HUDEP-2 (cell line): ENCODE results near the gene NDC1.
A peak's percentile ranks its signal among the peaks of the same experiment; 100 is the strongest.
"Not testable (repeated sequence)": the region's sequence is repeated elsewhere in the genome, so short reads cannot be mapped to it uniquely, and the experiment has no call there.

Source experiments
- DNase-seq, 76 experiments: peaks; one replicate each; lab custom pipeline; 2025; ENCODE audit not compliant: unreplicated experiment in 76 of 76; lab: John Stamatoyannopoulos, UW

Gene NDC1, protein sequence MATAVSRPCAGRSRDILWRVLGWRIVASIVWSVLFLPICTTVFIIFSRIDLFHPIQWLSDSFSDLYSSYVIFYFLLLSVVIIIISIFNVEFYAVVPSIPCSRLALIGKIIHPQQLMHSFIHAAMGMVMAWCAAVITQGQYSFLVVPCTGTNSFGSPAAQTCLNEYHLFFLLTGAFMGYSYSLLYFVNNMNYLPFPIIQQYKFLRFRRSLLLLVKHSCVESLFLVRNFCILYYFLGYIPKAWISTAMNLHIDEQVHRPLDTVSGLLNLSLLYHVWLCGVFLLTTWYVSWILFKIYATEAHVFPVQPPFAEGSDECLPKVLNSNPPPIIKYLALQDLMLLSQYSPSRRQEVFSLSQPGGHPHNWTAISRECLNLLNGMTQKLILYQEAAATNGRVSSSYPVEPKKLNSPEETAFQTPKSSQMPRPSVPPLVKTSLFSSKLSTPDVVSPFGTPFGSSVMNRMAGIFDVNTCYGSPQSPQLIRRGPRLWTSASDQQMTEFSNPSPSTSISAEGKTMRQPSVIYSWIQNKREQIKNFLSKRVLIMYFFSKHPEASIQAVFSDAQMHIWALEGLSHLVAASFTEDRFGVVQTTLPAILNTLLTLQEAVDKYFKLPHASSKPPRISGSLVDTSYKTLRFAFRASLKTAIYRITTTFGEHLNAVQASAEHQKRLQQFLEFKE

DNA sequence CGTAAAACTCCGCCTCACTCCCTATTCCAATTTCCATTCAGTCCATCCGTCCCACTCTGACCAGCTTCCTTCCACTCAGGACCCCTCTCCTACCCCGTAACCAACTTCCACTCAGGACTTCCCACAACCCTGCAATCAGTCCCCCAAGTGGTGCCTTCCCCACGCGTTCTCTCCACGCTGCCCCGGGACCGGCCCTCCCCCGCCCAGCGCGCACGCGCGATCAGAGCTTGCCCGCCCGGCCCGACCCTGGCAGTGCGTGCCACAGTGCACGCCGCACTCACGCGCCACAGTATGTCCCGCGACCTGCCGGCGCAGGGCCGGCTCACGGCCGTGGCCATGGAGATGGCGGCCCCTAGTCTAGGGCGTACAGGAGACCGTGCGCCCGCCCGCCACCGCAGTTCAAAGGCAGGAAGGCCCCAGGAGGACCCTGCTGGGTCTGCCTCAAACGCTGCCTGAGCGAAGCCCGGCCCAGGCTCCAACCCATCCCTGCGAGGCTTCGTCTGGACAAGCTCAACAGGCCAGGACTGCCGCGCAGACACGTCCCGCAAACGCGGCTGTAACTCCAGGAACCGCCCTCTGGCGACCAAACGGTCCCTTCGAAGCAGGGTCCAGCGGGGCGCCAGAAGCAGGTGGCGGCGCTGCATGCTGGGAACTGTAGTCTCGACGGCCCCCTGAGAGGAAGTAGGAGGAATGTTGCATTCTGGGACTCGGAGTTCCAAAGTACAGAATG is at the start of gene NDC1:
Gene NDC1 (minus strand): TSS at position 373 of the 730 bp plus-strand sequence. CDS start 35 bp downstream, at position 338.
- peak; percentile 25 to 96 (median 86) for DNase-seq

DNA sequence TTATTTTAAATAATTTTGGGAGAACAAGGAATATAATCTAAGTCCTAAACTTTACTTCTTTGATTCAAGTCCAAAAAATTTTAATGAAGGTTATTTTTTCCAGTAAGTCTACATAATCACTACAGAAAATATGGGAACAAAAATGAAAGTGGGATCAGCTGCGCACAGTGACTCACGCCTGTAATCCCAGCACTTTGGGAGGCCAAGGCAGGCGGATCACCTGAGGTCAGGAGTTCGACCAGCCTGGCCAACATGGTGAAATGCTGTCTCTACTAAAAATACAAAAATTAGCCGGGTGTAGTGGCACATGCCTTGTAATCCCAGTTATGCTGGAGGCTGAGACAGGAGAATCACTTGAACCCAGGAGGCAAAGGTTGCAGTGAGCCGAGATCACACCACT is 45.5 kb upstream of the NDC1 start:
- not testable (repeated sequence) for DNase-seq

DNA sequence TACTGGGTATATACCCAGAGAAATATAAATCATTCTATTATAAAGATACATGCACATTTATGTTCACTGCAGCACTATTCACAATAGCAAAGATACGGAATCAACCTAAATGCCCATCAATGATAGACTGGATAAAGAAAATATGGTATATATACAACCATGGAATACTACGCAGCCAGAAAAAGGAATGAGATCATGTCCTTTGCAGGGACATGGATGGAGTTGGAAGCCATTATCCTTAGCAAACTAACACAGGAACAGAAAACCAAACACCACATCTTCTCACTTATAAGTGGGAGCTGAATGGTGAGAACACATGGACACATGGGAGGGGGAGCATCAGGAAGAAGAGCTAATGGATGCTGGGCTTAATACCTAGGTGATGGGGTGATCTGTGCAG is 43.8 kb upstream of the NDC1 start:
- DNase-seq, result not testable (repeated sequence)

DNA sequence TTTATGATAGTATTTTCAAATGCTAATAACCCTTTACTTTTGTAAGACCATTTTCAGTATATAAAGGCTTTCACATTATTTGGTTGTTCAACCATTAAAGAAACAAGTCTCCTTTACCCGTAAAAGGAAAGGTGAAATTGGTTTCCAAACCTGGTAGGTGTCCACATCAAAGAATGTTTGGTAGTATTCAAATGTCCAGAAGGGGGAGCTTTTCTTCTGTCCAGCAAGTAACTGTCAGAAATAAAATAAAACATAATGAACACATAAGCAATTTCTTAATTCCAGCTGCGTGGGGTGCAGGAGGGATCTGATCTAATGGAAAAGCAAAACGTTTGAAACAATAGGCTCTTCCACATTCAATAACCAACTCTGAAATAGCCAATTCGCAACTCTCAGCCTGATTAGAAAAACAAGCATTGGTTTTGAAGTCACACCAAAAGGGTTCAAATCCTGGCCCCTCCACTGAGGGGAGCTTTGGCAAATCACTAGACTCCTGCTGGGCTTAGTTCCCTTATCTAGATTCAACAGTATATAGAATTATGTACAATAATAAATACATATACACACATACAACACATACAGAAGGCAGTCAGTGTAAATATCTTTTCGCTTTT is 40.5 kb upstream of the NDC1 start:
- DNase-seq, result peak in 21 of 76 experiments; percentile 3 to 44 (median 21)

DNA sequence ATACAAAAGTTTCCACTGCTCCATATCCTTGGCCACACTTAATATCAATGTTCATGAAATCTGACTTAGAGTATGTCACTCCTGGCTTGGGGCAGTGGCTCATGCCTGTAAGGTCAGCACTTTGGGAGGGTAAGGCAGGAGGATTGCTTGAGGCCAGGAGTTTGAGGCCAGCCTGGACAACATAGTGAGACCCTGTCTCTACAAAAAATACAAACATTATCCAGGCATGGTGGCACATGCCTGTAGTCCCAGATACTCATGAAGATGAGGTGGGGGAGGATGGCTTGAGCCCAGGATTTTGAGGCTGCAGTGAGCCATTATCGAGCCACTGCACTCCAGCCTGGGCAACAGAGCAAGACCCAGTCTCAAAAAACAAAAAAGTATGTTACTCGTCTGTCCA is 37.1 kb upstream of the NDC1 start:
- not testable (repeated sequence) for DNase-seq

DNA sequence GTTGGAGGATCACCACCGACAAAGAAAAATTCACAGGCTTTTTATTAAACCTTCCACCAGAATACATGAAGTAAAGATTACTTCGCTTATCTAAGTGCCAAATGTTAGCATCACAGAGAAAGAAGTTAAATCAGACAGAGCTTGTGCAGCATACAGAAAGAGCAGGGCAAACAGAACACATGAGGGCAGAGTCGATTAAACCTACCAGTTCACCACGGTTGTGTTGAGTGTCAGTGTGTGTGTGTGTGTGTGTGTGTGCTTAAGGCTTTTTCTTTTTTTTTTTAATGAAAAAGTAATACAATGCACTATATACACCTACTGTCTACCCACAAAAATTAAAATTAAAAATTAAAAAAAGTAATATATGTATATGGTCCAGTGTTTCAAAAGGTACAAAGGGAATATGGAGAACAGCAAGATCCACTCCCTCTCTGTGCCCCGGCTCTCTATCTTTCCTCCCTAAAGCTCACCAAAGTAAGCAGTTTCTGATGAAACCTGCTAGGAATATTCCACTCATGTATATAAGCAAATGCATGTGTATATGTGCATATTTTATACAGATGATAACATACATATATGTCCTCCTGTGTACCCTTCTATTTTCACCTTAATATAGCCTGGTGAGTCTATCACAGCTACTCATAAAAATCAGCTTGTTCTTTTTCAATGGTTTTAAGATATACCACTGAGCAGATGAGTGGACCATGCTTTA is 33.8 kb upstream of the NDC1 start:
- DNase-seq, result no peak

DNA sequence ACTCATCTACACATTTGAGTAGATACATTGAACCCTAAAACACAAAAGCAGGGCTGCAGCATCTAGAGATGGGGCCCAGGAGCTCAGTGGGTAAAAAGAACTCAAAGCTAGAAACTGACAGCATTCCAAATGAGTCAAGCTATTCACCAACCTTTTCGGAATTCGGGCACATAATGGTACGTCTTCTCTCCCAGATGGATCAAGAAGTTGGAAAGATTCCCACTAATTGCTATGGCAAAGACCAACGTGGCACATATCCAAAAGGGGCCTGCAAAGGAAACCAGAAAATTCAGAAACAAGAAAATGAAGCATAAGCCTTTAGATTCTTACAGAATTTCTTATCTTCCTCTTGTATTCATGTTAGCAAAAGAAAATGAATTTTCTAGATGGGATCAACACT is 33.1 kb upstream of the NDC1 start:
- no peak for DNase-seq

DNA sequence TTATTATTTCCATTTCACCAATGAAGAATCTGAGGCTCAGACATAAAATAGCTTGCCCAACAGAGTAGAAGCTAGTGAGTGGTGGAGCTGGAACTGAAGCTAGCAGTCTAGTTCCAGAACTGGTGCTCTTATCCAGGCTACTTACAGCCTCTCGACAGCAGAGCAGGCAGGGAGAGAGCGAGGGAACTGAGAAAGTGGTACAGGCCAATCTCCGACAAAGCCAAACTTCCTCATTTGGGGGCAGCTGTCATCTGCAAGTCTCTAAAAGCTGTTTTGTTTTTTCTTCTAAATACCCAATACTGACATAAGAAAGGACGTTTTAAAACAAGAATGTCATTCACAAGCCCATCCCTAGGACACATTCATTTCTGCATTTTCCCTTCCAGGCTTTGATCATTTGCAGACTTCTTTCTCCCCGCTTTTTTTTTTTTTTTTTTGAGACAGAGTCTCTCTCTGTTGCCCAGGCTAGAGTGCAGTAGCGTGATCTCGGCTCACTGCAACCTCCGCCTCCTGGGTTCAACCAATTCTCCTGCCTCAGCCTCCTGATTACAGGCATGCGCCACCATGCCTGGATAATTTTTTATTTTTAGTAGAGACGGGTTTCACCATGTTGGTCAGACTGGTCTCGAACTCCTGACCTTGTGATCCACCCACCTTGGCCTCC is 31.5 kb upstream of the NDC1 start:
- no peak for DNase-seq

DNA sequence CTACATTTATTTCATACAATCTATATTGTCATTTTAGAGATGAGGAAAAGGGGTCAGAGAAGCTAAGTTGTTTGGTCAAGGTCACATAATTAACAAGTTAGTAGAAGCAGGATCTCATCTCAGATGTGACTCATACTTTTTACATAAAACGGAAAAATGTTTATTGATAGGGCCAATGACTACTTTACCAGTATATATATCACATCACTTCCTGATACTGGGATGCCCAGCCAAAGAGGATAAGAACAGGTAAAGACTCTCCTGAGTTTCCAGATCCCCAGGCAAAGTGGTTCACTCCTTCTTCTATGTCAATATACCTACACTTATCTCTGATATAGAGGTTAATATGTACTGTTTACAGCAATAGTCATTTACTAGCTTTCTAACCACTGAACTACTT is 30.5 kb upstream of the NDC1 start:
- no peak for DNase-seq

DNA sequence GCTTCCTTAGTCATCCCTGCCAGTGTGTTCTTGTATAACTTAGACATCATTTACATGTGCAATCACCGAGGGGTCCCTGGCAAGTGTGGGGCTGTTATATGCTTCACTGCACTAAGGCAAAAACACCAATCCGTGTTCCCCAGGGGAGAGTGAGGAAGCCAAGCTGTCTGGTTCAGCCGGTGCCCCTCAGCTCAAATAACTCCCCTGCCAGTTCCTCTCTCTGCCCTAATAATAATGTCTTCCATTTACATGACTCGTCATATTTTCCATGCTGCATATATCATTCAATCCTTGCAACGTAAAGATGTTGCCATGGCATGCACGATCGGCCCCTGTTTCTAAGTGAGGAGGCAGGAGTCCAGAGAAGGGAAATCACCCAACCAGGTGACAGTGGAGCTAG is 24.4 kb upstream of the NDC1 start:
- no peak for DNase-seq

DNA sequence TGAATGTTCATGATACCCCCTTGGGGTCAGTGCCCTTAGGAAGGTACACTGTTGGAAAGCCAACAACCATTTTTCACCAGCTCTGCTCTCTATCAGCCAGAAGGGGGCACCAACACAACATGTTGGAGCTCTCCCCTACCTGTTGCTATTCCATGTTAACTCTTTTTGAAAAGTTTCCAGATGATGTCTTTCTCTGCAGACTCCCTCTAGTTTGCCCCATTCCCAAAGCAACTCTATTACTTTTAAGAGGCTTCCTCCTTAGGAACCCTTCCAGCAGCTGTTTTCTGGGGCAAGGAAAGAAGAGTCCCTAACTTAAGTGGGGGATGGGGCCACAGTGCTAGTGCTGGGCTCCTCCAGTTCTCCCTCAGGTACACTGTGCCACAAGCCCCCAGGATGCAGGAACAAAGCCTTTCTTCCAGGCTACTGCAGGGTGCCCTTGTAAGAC is 22.9 kb upstream of the NDC1 start:
- peak in 31 of 76 experiments; percentile 4 to 55 (median 24) for DNase-seq

DNA sequence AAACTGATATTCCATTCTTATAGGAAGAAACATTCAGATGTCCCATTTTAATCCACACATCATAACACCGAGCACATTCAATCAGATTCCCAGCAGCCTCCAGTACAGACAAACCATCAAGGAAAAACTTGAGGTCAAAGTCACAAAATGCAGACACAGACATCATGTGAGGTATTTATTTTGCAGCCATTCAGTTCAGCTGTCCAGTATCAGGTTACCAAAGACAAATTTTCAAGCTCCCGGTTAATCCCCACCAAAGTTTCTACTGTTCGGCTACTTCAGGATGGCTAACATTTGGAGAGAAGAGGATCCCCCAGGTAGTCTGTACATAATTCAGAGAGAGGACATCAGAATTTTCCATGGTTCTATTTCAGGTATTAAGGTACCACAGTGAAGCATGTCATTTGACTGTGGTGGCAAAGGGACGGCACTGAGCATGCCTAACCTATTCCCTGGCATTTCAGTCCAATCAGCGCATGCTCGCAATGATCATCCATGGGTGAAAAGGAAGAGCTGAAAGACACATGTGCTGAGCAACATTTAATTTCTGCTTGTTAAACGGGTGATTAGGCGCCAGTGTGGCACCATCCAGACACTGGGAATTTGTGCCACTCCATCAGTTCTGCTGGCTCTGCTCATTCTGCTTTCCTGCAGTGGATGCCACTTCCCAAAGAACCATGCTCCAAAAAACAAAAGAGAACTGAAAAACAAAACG is 13.6 kb upstream of the NDC1 start:
- DNase-seq, result no peak

DNA sequence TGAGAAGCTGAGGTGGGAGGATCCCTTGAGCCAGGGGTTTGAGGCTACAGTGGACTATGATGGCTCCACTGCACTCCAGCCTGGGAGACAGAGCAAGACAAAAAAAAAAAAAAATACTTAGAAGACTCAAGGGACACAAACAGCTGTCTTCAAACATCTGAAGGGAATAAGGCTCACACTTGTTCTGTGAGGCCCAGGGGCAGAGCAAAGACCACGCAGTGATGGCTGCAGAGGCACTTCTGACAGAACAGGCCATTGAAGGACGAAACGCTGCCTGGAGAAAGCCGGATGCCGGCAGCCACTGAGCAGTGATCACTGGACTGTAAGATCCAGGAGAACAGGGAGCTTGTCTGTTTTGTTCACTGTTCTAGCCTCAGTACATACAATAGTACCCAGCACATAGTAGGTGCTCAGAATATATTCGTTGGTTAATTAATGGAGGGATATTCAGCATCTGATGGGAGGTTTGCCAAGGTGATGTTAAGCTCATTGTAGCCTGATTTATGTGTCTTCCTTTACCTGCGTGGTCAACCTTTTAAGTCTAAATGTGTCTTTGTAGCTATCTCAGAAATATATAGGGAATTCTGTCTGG is 12.1 kb upstream of the NDC1 start:
- no peak for DNase-seq

DNA sequence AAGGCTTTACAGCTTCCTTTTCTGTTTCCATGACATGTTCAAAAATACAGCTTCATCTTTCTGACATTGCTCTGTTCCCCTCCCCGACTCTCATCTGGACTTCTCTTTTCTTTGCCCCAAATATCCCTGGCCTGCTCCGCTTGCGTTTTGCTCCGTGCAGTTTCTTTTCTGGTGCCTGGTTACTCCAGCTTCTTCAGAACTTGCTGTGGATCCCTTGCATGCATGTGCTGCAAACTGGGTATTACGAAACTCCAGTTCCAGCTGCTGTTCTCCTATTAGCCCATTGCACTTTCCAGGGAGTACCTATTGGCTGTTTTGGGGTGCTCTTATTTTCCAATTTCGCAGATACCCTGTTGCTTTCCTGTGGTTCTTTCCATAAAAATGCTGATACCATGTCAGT is 9.9 kb upstream of the NDC1 start:
- DNase-seq, result no peak

DNA sequence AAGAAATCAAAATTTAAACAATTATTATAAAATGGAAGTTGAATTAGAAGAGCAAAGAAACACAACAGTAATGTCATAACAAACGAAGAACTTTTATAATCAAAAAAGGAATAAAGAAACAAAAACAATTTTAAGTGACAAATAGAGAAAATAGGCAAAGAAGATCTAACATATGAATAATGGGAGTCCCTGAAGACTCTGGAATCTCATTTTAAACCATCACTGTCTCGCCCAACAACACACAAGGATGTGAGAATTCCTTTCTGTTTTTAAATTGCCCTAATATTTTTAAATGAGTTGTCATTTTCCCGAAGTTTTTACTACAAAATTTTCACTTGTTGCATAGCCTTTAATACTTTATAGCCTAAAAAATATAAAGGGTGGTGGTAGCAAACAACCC is 4.3 kb upstream of the NDC1 start:
- no peak for DNase-seq

DNA sequence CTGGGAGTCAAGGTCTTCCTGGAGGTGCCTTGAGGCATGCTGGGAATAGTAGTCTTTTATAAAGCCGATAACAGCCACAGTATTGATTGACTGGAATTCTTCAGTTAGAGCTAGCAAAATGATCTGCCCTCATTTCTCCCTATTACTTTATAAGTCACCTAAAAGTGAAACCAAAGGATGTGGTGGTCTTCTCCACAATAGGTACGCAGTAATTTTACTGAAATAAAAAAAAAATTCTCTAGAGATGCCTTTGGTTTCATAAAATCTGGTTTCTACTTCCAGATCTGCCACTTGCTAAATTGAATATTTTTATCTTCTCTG is 518 bp upstream of the NDC1 start:
- DNase-seq, result no peak

DNA sequence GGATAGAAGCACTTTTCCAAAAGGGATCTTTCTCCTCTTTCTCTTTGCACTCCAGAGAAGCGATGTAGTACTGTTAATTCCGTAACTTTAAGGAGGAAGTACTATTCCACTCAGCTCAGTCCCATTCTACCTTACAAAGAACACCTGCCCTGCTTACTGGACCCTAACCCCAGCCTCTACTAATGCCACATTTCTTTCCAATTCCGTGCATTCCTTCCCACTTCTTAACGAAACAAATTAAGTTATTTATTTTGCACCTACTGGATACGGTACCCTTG is 511 bp downstream of the NDC1 start:
- DNase-seq, result peak in 1 of 76 experiments; percentile 12

DNA sequence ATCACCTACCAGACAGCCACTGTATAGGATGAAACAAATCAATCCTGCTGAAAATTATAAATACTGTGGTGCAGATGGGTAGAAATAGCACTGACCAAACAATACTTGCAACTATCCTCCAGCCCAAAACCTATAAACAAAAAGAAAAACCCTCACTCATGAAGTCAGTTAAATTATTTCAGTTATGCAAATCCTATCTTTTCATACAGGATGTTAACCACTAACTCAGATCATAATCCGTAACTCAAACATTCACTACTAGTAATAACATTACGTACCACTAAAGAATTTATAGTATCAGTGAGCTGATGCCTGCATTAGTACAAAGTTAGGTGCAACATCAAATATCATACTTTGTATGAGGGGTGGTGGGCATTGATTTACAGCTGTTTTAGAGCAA is 2.6 kb downstream of the NDC1 start:
- DNase-seq, result no peak

DNA sequence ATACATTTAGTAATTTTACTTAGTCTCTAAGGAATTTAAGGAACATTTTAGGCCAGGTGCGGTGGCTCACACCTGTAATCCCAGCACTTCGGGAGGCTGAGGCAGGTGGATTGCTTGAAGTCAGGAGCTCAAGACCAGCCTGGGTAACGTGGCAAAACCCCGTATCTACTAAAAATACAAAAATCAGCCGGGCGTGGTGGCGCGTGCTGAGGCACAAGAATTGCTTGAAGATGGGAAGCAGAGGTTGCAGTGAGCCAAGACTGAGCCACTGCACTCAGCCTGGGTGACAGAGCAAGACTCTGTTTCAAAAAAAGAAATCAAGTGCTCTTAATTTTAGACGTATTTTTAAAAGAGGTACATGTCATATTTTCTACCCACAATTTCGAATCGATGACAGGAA is 3.3 kb downstream of the NDC1 start:
- DNase-seq, result no peak
